NCI-H774 (cell line): ENCODE results near the gene HSPB1.
"Not testable (repeated sequence)": the region's sequence is repeated elsewhere in the genome, so short reads cannot be mapped to it uniquely, and the experiment has no call there.

Experiments used
- DNase-seq: peaks from one replicate; lab custom pipeline; 2025; lab: John Stamatoyannopoulos, UW

Gene HSPB1

DNA sequence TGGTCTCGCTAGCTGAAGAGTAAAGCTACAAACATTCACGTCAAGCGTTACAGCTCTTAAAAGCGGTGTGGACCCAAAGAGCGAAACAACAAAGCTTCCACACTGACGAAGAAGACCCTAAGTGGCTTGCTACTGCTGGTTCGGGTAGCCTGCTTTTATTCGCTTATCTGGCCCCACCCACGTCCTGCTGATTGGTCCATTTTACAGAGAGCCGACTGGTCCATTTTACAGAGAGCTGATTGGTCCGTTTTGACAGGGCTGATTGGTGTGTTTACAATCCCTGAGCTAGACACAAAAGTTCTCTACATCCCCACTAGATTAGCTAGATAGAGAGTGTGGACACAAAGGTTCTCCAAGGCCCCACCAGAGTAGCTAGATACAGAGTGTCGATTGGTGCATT lies 6.4 kb downstream of the HSPB1 start:
- DNase-seq, result not testable (repeated sequence)

DNA sequence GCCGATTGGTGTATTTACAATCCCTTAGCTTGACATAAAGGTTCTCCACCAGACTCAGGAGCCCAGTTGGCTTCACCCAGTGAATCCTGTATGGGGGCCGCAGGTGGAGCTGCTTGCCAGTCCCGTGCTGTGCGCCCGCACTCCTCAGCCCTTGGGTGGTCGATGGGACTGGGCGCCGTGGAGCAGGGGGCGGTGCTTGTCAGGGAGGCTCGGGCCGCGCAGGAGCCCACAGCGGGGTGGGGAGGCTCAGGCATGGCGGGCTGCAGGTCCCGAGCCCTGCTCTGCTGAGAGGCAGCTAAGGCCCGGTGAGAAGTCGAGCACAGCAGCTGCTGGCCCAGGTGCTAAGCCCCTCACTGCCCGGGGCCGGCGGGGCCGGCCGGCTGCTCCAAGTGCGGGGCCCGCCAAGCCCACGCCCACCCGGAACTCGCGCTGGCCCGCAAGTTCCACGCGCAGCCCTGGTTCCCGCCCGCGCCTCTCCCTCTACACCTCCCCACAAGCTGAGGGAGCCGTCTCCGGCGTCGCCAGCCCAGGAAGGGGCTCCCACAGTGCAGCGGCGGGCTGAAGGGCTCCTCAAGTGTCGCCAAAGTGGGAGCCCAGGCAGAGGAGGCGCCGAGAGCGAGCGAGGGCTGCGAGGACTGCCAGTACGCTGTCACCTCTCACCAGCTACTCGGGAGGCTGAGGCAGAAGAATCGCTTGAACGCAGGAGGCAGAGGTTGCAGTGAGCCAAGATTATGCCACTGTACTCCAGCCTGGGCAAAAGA lies 7.0 kb downstream of the HSPB1 start:
- DNase-seq, result not testable (repeated sequence)

DNA sequence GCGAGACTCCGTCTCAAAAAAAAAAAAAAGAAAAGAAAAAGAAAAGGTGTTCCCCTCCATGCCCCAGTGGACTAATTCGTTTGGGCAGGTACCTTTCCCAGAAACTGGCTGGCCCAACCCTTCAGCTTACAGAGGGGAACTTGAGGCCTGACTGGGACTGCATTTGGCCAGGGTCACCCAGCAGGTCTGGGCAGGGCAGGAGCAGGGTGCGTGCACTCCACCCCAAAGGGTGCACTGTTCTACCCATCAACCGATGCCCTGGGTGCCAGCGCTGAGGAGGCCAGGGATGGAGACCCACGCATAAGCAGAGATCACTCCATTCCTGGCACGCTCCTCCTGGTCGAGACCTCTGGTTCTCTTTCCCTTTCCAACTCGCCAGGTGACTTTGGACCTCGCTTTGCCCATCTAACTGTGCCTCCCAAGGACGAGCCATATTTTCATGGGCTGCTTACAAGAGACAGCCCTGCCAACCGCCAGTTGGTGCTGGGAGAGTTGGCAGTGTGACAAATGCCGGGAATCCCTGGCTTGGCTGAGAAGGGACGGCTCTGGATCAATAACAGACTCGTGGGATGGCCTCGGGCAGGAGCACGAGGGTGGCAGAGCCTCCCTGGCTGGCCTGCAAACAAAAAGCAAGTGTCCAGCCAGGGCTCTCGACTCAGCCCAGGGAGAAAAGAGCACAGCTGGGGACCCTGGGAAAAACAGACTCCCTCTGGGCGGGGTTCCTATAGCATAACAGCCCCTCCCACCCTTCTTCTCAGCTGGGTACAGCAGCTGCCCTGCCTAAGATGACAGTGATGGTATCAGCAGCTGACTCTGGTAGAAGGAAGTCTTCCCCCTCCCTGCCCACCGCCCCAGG lies 7.9 kb downstream of the HSPB1 start:
- DNase-seq, result peak; percentile 52

DNA sequence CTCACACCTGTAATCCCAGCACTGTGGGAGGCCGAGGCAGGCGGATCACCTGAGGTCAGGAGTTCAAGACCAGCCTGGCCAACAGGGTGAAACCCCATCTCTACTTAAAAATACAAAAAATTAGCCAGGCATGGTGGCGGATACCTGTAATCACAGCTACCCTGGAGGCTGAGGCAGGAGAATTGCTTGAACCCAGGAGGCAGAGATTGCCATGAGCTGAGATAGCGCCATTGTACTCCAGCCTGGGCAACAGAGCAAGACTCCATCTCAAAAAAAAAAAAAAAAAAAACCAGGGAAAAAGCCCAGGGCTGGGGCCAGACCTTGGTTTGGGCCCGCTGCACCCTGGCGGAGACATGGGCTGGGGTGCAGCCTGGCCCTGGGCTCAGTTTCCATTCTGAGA lies 9.4 kb downstream of the HSPB1 start:
- not testable (repeated sequence) for DNase-seq

DNA sequence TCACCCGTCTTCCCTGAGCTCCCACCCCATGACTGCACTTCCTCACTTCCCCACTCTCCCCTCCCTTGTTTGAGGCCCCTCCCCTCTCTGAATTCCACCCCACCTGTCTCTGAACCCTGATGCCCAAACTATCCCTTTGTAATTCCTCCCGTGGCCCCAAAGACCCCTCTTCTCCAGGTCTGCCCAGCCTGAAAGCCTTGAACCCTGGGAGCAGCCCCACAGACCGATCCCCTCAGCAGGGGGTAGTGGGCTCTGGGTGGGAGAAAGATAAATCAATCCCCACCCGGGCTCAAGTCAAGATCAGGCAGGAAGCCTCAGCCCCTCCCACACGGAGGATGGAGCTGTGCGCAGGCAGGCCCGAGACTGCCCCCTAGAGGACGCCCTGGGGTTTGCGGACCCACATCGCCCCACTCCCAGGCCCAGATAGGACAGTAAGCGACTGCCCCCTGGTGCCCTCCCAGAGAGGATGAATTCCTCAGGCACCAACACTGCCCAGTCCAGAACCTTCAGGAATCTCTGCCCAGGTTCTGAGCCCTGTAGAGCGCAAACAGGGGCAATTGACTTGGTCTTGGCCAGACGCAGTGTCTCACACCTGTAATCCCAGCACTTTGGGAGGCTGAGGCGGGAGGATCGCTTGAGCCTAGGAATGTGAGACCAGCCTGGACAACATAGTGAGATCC lies 11.7 kb downstream of the HSPB1 start:
- DNase-seq, result peak; percentile 89

DNA sequence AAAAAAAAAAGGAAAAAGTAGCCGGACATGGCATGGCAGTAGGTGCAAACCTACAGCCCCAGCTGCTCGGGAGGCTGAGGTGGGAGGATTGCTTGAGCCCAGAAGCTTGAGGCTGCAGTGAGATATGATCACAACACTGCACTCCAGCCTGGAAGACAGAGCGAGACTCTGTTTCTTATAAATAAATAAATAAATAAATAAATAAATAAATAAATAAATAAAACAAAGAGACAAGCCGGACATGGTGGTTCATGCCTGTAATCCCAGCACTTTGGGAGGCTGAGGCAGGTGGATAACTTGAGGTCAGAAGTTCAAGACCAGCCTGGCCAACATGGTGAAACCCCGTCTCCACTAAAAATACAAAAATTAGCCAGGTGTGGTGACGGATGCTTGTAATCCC lies 12.3 kb downstream of the HSPB1 start:
- not testable (repeated sequence) for DNase-seq

DNA sequence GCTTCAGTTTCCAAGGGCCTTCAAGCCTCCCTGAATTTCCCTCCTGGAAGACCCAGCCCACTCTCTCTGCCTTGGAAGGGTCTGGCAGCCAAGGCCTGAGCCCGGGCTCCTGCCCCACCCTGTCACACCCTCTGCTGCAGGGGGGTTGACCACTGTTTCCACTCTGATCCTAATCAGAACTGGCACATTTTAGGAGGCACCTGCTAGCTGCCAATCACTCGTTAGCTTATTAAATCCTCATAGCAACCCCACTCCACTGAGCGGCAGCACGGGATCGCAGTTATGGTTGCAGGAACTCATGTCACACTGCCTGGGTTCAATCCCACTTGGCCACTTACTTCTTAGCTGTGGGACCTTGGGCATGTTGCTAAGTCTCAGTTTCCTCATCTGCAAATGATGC lies 12.9 kb downstream of the HSPB1 start:
- no peak for DNase-seq

DNA sequence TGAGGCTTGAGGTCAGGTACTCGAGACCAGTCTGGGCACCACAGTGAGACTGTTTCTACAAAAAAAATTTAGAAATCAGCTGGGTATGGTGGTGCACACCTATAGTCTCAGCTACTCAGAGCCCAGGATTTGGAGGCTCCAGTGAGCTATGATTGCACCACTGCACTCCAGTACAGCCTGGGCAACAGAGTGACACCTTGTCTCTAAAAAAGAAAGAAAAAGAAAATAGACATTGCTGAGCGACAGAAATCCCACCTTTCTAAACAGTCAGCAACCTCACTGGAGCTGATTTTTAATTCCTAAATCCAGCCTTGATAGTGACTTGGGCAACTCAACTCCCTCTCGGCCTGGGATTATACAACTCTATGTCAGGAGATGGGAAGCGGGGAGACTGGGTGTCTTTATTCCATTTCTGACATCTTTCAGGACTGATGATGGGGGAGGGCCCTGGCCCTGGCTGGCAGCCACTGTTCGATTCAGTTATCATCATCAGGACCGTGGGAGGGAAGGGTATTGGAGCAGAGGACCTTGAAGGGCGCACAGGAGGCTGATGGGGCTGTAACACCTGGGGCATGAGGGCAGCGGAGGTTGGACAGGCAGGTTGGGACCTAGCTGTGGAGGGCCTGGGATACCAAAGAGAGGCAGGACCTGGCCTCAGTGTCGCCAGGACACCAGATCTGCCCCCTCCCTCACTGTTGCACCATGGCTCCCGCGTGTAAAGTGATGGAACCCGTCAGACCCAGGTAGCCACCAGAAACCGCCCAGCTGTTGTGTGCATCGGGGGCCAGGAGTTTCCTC lies 14.7 kb downstream of the HSPB1 start:
- DNase-seq, result no peak

DNA sequence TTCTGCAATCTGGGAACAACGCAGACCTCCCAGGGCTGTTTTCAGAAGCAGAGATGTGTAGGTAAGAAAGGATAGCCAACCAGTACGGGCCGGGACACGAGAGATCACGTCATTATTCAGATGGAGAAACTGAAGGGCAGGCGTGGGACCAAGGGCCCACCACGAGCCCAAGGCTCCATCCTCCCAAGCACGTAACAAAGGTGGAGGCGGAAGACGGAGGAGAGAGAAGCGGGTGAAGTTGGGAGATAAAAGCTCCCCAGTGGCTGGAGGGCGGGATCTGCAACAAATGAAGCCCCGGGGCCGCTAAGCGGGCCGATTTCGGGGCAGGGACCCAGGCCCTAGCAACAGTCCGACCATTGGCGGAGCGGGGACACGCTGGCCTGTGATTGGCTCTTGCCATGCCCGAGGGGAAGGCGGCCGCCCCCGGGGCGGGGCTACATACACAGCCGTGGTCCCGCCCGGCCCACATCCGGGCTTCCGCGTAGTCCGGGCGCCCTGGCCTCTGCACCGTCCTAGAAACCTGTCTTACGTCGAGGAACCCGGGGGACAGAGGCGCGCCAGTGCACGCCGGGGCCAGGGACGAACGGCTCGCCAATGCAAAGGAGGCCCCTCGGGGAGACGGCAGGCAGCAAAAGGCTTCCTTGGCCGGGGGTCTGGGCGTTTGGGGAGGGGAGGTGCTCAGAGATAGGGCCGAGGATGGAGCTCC lies 15.5 kb downstream of the HSPB1 start:
- peak; percentile 97 for DNase-seq

DNA sequence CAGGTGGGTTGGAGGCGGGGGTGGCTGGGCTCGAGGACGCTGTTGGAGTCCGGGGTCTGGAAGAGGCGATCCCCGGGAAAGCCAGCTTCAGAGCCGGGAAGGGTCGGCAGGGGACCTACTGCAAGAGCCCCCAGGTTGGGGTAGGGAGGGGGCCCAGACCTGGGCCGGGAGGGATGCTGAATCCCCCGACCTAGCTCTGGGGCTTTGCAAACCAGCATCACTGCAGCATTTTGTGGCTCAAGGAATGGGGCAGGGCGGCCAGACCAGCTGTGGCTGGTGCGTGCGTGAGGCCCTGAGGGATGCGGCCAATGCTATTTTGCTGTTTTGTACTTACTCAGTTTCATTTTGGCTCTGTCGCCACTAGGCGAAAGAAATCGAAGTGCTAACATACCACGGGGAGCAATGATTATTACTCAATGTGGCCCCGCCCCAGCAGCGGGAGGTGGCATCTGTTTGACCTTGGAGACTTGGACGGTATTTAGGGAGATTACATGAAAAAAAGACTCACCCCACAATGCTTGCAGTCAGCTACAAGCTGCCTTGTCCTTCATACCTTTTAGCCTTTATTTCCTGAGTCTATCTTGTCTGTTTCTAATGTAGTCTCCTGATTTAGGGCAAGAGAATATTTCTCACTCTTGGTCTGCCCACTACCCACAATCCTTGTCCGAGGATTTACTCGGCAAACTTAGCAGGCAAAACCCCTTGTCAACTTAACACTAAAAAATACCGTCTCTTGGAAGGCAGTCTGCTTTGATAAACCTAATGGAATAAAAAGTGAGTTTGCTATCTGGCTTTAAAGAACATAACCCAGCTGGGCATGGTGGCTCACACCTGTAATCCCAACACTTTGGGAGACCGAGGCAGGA lies 16.2 kb downstream of the HSPB1 start:
- DNase-seq, result peak; percentile 27

DNA sequence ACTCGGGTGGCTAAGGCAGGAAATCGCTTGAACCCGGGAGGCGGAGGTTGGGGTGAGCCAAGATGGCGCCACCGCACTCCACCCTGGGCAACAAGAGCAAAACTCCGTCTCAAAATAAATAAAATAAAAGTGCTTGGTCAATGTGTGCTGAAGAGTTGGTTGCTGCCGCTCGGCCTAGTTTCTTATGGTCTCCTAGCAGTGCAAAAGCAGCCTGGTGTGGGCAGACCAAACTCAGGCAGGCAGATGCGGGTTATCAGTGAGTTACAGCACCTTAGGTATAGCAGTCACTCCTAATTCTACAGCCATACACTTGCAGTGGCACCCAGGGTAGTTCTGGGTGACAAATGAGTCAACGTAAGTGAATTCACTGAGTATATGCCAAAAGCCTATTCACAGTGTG lies 22.6 kb downstream of the HSPB1 start:
- DNase-seq, result no peak

DNA sequence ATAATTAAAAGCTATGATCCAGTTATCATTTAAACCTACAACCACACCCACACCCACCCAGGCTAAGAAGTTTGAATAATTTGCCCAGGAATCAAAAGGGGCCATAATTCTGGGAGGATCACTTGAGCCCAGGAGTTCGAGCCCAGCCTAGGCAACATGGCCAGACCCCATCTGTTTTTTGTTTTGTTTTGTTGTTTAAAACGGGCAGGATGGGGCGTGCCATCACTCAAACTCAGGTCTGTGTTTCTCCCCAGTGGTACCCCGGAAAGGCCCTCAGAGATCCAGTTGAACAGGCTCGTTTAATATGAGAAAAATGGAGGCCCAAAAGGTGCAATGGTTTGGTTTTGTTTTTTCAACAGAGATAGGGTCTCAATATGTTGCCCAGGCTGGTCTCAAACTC lies 23.3 kb downstream of the HSPB1 start:
- DNase-seq, result no peak

DNA sequence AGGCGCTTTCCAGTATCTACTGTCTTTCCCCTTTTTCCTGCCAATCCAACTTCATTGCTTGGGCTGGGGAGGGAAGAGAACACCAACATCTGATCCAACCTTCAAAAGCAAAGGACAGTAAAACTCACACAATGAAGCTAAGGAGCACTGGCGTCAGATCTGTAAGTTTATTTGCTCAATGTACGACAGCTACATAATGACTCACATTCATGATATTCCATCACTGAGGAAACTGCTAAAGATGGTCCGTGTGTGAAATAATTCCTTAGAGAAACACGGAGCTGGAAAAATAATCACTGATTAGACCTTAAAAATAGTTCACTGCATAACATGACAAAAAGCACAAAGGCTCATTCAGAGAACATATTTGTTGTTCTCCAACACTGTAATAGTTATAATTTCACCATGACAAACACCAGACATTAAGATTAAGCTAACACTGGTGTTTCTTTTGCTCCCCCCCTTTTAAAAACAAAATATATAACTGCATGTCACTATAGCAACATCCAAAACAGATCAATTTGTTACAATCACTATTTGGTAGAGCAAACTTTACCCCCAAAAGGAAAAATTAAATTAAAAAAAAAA lies 24.3 kb downstream of the HSPB1 start:
- no peak for DNase-seq

DNA sequence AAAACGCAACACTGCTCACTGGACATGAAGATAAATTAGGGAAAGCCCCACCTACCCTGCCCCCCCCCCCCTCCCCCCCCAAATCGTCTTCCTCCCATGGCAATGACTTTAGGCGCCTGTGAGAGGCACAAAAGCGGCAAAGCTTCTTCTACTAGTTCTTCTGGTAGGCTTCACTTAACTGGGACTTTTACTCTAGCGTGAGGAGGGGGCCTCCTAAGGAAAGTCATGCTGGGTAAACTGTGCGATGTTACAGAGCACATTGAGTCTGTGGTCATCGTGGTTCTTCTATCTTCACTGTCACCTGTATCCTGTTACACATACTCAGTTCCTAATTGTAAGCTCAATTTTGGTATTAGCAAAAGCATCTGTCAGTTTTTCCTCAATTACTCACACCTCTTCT lies 25.1 kb downstream of the HSPB1 start:
- DNase-seq, result no peak

DNA sequence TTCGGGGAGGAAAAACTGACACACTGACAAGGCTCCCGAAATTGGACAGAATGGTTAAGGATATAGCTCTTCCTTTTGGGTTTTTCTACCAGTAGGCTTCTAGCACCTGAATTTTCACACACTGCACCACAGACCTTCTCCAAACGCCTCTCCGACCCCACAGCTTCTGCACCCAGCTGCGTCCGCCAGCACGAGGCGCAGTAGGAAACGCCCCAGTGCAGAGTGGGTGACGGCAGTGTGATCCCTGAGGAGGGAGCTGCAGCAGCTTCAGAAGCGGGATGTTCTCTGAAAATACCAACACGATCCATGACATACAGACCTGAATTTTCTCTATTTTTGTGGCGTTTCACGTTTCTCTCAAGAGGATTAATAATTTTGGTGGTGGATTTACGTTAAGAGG lies 25.9 kb downstream of the HSPB1 start:
- DNase-seq, result no peak

DNA sequence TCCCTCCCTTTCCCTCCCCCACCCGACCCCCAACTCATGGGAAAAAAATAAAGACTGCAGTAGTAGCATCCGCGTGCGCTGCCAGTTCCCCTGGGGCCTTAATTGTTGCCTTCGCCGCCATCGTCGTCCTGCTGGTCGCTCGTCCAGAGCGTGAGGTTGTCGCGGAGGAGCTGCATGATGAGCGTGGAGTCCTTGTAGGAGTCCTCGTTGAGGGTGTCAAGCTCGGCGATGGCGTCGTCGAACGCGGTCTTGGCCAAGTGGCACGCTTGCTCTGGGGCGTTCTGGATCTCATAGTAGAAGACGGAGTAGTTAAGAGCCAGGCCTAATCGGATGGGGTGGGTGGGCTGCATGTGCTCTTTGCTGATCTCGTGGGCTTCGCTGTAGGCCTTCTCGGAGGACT lies 27.0 kb downstream of the HSPB1 start:
- DNase-seq, result no peak

DNA sequence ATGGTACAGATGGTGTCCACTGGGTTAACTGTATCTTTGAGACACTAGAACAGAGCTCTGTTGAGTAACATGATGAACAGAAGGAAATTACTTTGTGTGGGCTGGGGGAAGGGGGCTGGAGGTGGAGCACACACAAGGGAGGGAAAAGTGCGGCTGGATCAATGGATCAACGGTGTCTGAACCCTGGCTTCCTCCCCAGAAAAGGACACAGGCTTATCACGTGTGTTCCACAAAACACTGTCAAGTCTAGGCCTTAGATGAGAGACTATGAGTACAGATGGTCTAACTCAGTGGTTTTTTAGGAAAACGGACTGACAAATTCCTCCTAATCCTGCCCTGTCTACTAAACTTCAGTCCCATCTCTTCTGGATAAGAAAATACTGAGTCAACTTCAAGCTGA lies 27.8 kb downstream of the HSPB1 start:
- DNase-seq, result no peak

DNA sequence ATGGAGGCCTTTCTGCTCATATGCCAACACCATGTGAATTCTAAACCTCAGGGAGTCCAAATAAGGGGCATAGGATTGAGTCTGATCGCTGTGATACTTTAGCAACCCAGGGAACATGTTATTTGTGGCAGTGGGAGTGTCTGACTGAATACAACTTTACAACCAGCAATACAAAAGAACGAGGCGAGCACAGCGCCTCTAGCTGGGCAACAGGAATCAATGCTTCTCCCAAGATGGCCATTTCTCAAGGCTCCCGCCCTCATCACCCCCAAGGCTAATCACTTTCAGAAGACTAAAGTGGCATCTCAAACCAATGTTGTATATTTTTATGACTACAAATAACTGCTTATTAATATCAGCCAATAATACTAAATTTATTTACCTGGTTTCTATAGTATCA lies 28.2 kb downstream of the HSPB1 start:
- no peak for DNase-seq

DNA sequence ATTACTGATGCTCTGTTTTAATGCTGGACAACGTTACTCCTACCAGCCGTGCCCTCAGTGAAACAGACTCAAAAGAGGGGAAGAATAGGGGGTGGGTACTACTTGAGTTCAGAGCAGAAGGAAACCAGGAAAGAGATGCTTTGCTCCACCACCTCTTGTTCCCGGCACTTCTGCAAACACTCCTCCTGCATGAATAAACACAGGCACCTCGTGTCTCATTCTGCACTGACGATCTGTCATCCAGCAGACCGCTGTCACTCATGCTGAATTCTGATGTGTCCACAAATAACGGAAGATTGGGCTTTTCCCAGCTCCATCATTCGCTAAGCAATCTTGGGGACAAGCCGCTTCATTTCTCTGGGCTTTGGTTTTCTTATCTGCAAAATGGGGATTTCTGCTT lies 29.6 kb downstream of the HSPB1 start:
- peak; percentile 24 for DNase-seq

DNA sequence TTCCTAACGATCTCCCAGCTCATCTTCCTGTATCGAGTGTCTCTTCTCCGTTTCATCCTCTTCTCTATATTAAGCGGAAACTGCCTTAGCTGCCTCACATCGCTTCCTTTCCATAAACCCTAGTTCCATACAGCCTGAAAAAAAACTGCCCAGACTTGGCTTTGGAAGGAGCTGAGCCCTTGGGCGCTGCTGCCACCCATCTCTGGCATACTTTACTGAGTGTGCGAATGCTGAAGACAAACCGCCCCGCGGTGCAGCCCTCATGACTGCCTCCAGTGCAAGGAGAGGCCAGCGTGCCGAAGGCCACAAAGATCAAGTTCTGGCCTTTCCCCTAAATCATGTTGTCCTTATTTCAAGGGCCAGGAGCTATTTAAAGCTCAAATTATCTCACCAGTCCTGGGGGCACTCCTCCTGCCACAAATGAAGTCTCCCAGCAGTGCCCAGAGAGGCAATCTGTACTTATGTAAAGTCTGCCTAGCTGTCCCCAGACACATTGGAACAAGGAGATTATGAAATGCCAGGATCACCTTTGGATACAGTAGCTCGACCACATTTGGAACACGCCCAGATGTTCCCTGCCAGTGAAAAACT lies 31.1 kb downstream of the HSPB1 start:
- no peak for DNase-seq
